Naive thymus-derived CD8-positive, alpha-beta T cell (primary cell): ENCODE measurements around the gene ADAMTSL5. TPM values are rescaled to one million over a fixed set of nuclear protein-coding genes. Genes with fewer than 3 reads are reported as not detected.
"Not testable (repeated sequence)": the region's sequence is repeated elsewhere in the genome, so short reads cannot be mapped to it uniquely, and the experiment has no call there.

ENCODE experiments used
- ATAC-seq, 2 donors: fragments of 150-1000 bp; cut with Tn5 transposase in 1 of 2; sonication (Bioruptor Pico), chemical (Tn5 transposase) in 1 of 2; 1 replicate in 1 of 2; 2 replicates in 1 of 2; pipeline ENCODE4 v1.10.0; 2021; ENCODE audit warnings: mild to moderate bottlenecking in 2 of 2, moderate library complexity in 2 of 2
- POLR2A ChIA-PET: fragments of 350-600 bp; sonication (Branson Sonifier 250); formaldehyde crosslinking; loops from one replicate; lab custom pipeline; 2021; ENCODE audit warnings: antibody characterized with exemption; lab: Charles Lee
- DNase-seq, 10 donors: peaks; one replicate each; pipeline versions ENCODE4 v3.0.0 to v3.0.0-alpha.2; 2020 to 2022
- H3K27ac Mint-ChIP-seq, 10 donors: one replicate each; pipeline ENCODE4 v1.8.0; 2020 to 2022; ENCODE audit warnings: mild to moderate bottlenecking in 10 of 10, mixed read lengths in 10 of 10, moderate library complexity in 4 of 10, inconsistent platforms in 1 of 10
- H3K27me3 Mint-ChIP-seq, 5 donors: one replicate each; pipeline ENCODE4 v1.8.0; 2021 to 2022; ENCODE audit warnings: mixed read lengths in 5 of 5
- H3K36me3 Mint-ChIP-seq, 3 donors: one replicate each; pipeline ENCODE4 v1.8.0; 2020 to 2022; ENCODE audit warnings: mixed read lengths in 3 of 3, mild to moderate bottlenecking in 2 of 3, inconsistent platforms in 1 of 3
- H3K4me1 Mint-ChIP-seq, 4 donors: one replicate each; pipeline ENCODE4 v1.8.0; 2021 to 2022; ENCODE audit warnings: mixed read lengths in 4 of 4
- H3K4me3 Mint-ChIP-seq, 10 donors: one replicate each; pipeline ENCODE4 v1.8.0; 2020 to 2022; ENCODE audit warnings: mild to moderate bottlenecking in 10 of 10, mixed read lengths in 10 of 10, moderate library complexity in 6 of 10, inconsistent platforms in 1 of 10
- H3K9me3 Mint-ChIP-seq, 9 donors: one replicate each; pipeline ENCODE4 v1.8.0; 2020 to 2022; ENCODE audit warnings: mixed read lengths in 9 of 9, mild to moderate bottlenecking in 3 of 9, inconsistent platforms in 1 of 9, moderate library complexity in 1 of 9
- polyA plus RNA-seq, 3 donors: library from polyadenylated mRNA; unstranded; fragments of 300-500 nt; fragmentation: Illumina TruSeq; gene quantifications; one replicate each; pipeline ENCODE4 v1.2.3, GENCODE V29; 2021
- total RNA-seq, 8 experiments: library from RNA in 2 of 8; stranded (reverse) in 2 of 8; gene quantifications; one replicate each; pipeline ENCODE4 v1.2.3 and lab custom pipeline; 2021 to 2026

Gene ADAMTSL5
- total and polyA plus RNA-seq, 5 experiments from 2014 or later = 0.47 to 4.5 (median 2.5) TPM

DNA sequence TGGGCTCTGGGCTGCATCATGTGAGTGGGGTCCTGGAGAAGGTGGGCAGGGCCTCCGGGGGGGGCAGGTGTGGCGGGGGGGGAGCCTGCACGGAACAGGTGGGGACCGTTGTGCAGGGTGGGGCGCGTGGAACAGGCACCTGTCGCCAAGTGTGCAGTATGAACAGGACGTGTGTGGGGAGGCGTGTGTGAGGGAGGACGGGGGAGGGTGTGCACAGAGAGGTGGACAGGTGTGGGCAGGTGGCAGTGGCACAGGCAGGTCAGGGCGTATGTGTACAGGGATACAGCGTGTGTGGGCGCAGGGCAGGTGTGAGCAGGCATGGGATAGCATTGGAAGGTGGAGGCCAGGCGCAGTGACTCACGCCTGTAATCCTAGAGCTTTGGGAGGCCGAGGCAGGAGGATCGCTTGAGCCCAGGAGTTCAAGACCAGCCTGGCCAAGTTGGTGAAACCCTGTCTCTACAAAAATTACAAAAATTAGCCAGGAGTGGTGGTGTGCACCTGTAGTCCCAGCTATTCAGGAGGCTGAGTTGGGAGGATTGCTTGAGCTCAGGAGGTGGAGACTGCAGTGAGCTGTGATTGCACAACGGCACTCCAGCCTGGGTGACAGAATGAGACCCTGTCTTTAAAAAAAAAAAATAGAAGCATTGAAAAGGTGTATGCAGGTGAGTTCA is 14.3 kb upstream of the ADAMTSL5 start:
- no peak overlapping the region for H3K27ac Mint-ChIP-seq

GRCh38 chr19:1526066-1526778 is 13.4 kb upstream of the ADAMTSL5 start:
- H3K27ac Mint-ChIP-seq = no peak overlapping the region
- ATAC-seq (no peak), DNase-seq (no peak)
- H3K27me3 Mint-ChIP-seq = peaks cover 22 to 63% (median 39%) of the 10 kb centered on the region in 5 donors
- POLR2A ChIA-PET = no interaction called here
- H3K9me3 Mint-ChIP-seq = peaks cover 0 to 1% (median 0%) of the 10 kb centered on the region in 9 donors
- peaks cover 6 to 11% (median 9%) of the 10 kb centered on the region in 4 donors for H3K4me1 Mint-ChIP-seq
- H3K36me3 Mint-ChIP-seq = peaks cover 0 to 7% (median 2%) of the 10 kb centered on the region in 3 donors
- H3K4me3 Mint-ChIP-seq = peak overlapping the region in 4 of 10 donors; percentile 10 to 33 (median 20)

More for the DNA sequence above, 14.3 kb upstream of the ADAMTSL5 start:
- Mint-ChIP-seq H3K4me3 (no peak overlapping the region), H3K27me3 (peaks cover 23 to 71% (median 45%) of the 10 kb centered on the region in 5 donors), H3K4me1 (peaks cover 6 to 11% (median 9%) of the 10 kb centered on the region in 4 donors), H3K9me3 (peaks cover 0 to 1% (median 0%) of the 10 kb centered on the region in 9 donors), H3K36me3 (peaks cover 0 to 7% (median 2%) of the 10 kb centered on the region in 3 donors)
- no peak for ATAC-seq
- POLR2A ChIA-PET = no interaction called here
- no peak for DNase-seq

DNA sequence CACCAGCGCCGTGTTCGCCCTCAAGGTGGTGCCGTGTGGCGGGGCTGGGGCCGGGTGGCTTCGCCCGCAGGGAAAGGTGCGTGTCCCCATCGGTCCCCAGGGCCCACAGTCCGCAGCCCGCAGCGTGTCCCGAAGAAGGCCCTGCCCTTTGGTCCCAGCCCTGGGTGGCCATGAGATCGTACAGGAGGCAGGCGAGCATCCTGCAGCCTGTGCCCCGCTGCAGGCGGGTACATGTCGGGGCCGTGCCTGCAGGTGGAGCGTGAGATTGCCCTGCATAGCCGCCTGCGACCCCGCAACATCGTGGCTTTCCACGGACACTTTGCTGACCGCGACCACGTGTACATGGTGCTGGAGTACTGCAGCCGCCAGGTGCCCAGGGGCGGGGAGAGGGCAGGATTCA is 12.5 kb upstream of the ADAMTSL5 start:
- Mint-ChIP-seq H3K27ac (no peak overlapping the region), H3K4me3 (peak overlapping the region in 1 of 10 donors; percentile 47), H3K4me1 (peaks cover 6 to 11% (median 9%) of the 10 kb centered on the region in 4 donors), H3K27me3 (peaks cover 22 to 60% (median 39%) of the 10 kb centered on the region in 5 donors), H3K9me3 (peaks cover 0 to 1% (median 0%) of the 10 kb centered on the region in 9 donors), H3K36me3 (peaks cover 0 to 7% (median 2%) of the 10 kb centered on the region in 3 donors)
- no peak for ATAC-seq
- no peak for DNase-seq
- POLR2A ChIA-PET = no interaction called here

DNA sequence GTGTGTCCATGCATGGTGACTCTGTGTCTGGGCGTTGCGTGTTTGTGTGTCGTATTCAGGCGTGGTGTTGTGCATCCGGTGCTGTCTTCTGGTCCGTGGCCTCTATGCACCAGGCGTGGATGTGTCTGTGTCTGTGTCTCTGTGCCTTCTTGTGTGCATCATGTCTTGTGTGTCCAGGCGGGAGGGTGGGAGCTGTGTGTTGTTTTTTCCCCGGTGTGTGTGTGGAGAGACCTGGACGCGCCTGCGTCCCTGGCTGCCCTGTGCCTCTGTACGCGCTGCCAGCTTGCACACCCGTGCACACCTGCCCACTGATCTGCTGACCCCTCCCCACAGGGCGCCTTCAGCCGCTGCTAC is 12.1 kb upstream of the ADAMTSL5 start:
- Mint-ChIP-seq H3K36me3 (peaks cover 0 to 7% (median 2%) of the 10 kb centered on the region in 3 donors), H3K4me1 (peaks cover 6 to 11% (median 9%) of the 10 kb centered on the region in 4 donors), H3K27ac (no peak overlapping the region), H3K9me3 (peaks cover 0 to 1% (median 0%) of the 10 kb centered on the region in 9 donors), H3K27me3 (peaks cover 19 to 56% (median 35%) of the 10 kb centered on the region in 5 donors), H3K4me3 (peak overlapping the region in 5 of 10 donors; percentile 42 to 70 (median 54))
- DNase-seq (no peak), ATAC-seq (no peak)
- POLR2A ChIA-PET = no interaction called here

DNA sequence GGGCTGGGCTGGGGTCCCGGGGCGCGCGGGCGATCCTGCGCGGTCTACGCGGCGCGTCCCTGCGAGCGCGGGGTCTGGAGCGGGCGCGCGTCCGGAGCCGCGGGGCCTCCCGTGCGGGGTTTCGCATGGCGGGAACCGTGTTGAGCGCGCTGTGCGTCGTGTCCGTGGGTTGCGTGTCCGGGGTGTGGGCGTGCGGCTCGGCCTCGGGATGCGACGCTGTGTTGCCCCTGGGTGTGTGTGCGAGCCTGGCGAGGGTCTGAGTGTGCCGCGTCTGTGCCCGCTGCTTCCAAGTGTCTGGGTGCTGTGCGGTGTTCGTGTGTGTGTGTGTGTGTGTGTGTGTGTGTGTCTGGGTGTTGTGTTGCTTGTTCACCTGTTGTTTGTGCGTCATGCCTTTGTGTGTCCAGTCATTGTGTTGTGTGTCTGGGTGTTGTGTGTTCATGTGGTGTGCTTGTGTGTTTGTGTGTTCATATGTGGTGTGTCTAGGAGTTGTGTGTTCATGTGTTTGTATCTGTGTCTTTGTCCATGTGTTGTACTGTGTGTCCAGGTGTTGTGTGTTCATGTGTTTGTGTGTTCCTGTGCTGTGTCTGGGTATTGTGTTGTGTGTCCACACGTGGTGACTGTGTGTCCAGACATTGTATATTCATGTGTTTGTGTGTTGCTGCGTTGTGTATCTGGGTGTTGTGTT is 11.6 kb upstream of the ADAMTSL5 start:
- peaks cover 0 to 1% (median 0%) of the 10 kb centered on the region in 9 donors for H3K9me3 Mint-ChIP-seq
- ATAC-seq (peak in 1 of 2 donors; percentile 25), DNase-seq (no peak)
- H3K27me3 Mint-ChIP-seq = peaks cover 19 to 54% (median 32%) of the 10 kb centered on the region in 5 donors
- peak overlapping the region in 8 of 10 donors; percentile 18 to 70 (median 44) for H3K4me3 Mint-ChIP-seq
- no peak overlapping the region for H3K27ac Mint-ChIP-seq
- peaks cover 6 to 11% (median 9%) of the 10 kb centered on the region in 4 donors for H3K4me1 Mint-ChIP-seq
- peaks cover 0 to 7% (median 2%) of the 10 kb centered on the region in 3 donors for H3K36me3 Mint-ChIP-seq
- POLR2A ChIA-PET = interaction anchor here (0.6 kb wide), 1 partner anchor 241 kb away, joined by 3 read pairs; no protein-coding TSS in a partner anchor

- peaks cover 6 to 11% (median 9%) of the 10 kb centered on the region in 4 donors for H3K4me1 Mint-ChIP-seq
- peak in 1 of 2 donors; percentile 23 for ATAC-seq
- peaks cover 0 to 7% (median 2%) of the 10 kb centered on the region in 3 donors for H3K36me3 Mint-ChIP-seq
- peaks cover 0 to 1% (median 0%) of the 10 kb centered on the region in 9 donors for H3K9me3 Mint-ChIP-seq
- no peak for DNase-seq
- peak within 1 kb of the TSS in 8 of 10 donors; percentile 18 to 70 (median 44) for H3K4me3 Mint-ChIP-seq
- peaks cover 19 to 56% (median 32%) of the 10 kb centered on the region in 5 donors for H3K27me3 Mint-ChIP-seq
- POLR2A ChIA-PET = interaction anchor here (0.5 to 0.6 kb wide), 2 partner anchors 11 to 240 kb away, joined by 3 to 4 read pairs; no protein-coding TSS in a partner anchor
- no peak within 1 kb of the TSS for H3K27ac Mint-ChIP-seq
These were observed 10.8 kb upstream of the ADAMTSL5 start, which contains the start of gene PLK5 for GRCh38 chr19:1523412-1524286. PLK5 (plus strand) TSS chr19:1524077; CDS start chr19:1526997, 2,920 bp downstream.

- POLR2A ChIA-PET = interaction anchor here (0.5 kb wide), 1 partner anchor 12 kb away, joined by 4 read pairs; no protein-coding TSS in a partner anchor
- Mint-ChIP-seq H3K4me3 (no peak overlapping the region), H3K27ac (no peak overlapping the region)
These were observed 10.0 kb upstream of the ADAMTSL5 start for GRCh38 chr19:1522838-1523237.

GRCh38 chr19:1522061-1522460 is 9.2 kb upstream of the ADAMTSL5 start:
- POLR2A ChIA-PET = no interaction called here
- H3K4me1 Mint-ChIP-seq = peaks cover 6 to 11% (median 9%) of the 10 kb centered on the region in 4 donors
- H3K27me3 Mint-ChIP-seq = peaks cover 16 to 52% (median 26%) of the 10 kb centered on the region in 5 donors
- no peak overlapping the region for H3K27ac Mint-ChIP-seq
- peaks cover 0 to 1% (median 0%) of the 10 kb centered on the region in 9 donors for H3K9me3 Mint-ChIP-seq
- peaks cover 0 to 7% (median 2%) of the 10 kb centered on the region in 3 donors for H3K36me3 Mint-ChIP-seq
- ATAC-seq (no peak), DNase-seq (no peak)
- H3K4me3 Mint-ChIP-seq = no peak overlapping the region

More at GRCh38 chr19:1522838-1523237, 10.0 kb upstream of the ADAMTSL5 start:
- ATAC-seq (no peak), DNase-seq (no peak)
- H3K27me3 Mint-ChIP-seq = peaks cover 19 to 59% (median 32%) of the 10 kb centered on the region in 5 donors
- peaks cover 0 to 7% (median 2%) of the 10 kb centered on the region in 3 donors for H3K36me3 Mint-ChIP-seq
- peaks cover 0 to 1% (median 0%) of the 10 kb centered on the region in 9 donors for H3K9me3 Mint-ChIP-seq
- peaks cover 6 to 11% (median 9%) of the 10 kb centered on the region in 4 donors for H3K4me1 Mint-ChIP-seq

- POLR2A ChIA-PET = no interaction called here
- Mint-ChIP-seq H3K36me3 (peaks cover 0 to 7% (median 2%) of the 10 kb centered on the region in 3 donors), H3K9me3 (peaks cover 0 to 1% (median 0%) of the 10 kb centered on the region in 9 donors), H3K4me3 (no peak overlapping the region), H3K27me3 (peaks cover 15 to 53% (median 25%) of the 10 kb centered on the region in 5 donors), H3K27ac (peak overlapping the region in 1 of 10 donors; percentile 24), H3K4me1 (peaks cover 6 to 11% (median 9%) of the 10 kb centered on the region in 4 donors)
- no peak for DNase-seq
- no peak for ATAC-seq
These were observed 8.8 kb upstream of the ADAMTSL5 start for GRCh38 chr19:1521636-1522035.

- POLR2A ChIA-PET = no interaction called here
- DNase-seq (no peak), ATAC-seq (no peak)
- H3K9me3 Mint-ChIP-seq = peaks cover 0 to 1% (median 0%) of the 10 kb centered on the region in 9 donors
- H3K4me1 Mint-ChIP-seq = peaks cover 6 to 11% (median 9%) of the 10 kb centered on the region in 4 donors
- peaks cover 7 to 45% (median 20%) of the 10 kb centered on the region in 5 donors for H3K27me3 Mint-ChIP-seq
- no peak overlapping the region for H3K27ac Mint-ChIP-seq
- no peak overlapping the region for H3K4me3 Mint-ChIP-seq
- peaks cover 0 to 7% (median 0%) of the 10 kb centered on the region in 3 donors for H3K36me3 Mint-ChIP-seq
These were observed 7.5 kb upstream of the ADAMTSL5 start for GRCh38 chr19:1520203-1520780.

DNA sequence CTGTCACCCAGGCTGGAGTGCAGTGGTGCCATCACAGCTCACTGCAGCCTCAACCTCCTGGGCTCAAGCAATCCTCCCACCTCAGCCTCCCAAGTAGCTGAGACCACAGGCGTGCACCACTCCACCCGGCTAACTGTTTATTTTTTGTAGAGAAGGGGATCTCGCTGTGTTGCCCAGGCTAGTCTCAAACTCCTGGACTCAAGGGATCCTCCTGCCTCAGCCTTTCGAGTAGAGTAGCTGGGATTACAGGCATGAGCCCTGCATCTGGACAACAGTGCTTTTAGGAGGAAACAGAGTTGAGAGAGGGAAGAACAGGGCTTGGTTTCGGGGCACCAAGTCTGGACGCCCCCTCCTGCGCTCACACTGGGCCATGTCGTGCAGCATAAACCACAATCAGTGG is 7.0 kb upstream of the ADAMTSL5 start:
- H3K4me1 Mint-ChIP-seq, POLR2A ChIA-PET, H3K27ac Mint-ChIP-seq, ATAC-seq, DNase-seq, H3K36me3 Mint-ChIP-seq, H3K4me3 Mint-ChIP-seq, H3K9me3 Mint-ChIP-seq: not testable (repeated sequence)
- H3K27me3 Mint-ChIP-seq = peaks cover 5 to 42% (median 16%) of the 10 kb centered on the region in 5 donors
